AG09319 (cell line): ENCODE results near the gene TOP2B.

Experiments
- DNase-seq: peaks from one replicate; pipeline ENCODE4 v3.0.0-alpha.2; 2010; ENCODE audit warnings: low read depth; ENCODE audit errors: extremely low read depth
- TF ChIP-seq, protein P1 (sequence below): IDR thresholded peaks from 2 replicates; pipeline ENCODE4 v1.5.1; 2011; ENCODE audit warnings: low read depth, mild to moderate bottlenecking, inconsistent platforms, low read length, moderate library complexity

The TOP2B gene

DNA sequence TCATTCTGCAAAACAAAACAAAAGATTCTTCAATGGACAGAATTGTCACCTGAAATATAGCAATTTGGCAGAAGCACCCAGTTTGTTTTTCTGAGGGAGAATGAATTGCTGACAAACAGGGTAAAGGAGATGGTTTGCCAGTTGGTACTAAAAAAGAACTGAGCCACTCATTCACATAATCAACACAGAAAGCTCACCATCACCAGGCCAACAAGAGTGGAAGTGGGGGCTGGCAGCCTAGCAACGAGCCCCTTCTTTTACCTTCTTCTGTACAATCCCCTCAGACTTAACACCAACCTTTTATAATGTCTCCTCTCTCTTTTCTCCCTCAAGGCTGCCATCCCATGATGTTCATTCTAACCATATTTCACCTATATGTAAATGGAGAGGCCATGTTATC is 5.9 kb downstream of the TOP2B start:
- TF ChIP-seq, protein P1, sequence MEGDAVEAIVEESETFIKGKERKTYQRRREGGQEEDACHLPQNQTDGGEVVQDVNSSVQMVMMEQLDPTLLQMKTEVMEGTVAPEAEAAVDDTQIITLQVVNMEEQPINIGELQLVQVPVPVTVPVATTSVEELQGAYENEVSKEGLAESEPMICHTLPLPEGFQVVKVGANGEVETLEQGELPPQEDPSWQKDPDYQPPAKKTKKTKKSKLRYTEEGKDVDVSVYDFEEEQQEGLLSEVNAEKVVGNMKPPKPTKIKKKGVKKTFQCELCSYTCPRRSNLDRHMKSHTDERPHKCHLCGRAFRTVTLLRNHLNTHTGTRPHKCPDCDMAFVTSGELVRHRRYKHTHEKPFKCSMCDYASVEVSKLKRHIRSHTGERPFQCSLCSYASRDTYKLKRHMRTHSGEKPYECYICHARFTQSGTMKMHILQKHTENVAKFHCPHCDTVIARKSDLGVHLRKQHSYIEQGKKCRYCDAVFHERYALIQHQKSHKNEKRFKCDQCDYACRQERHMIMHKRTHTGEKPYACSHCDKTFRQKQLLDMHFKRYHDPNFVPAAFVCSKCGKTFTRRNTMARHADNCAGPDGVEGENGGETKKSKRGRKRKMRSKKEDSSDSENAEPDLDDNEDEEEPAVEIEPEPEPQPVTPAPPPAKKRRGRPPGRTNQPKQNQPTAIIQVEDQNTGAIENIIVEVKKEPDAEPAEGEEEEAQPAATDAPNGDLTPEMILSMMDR = no peak
- DNase-seq = no peak

DNA sequence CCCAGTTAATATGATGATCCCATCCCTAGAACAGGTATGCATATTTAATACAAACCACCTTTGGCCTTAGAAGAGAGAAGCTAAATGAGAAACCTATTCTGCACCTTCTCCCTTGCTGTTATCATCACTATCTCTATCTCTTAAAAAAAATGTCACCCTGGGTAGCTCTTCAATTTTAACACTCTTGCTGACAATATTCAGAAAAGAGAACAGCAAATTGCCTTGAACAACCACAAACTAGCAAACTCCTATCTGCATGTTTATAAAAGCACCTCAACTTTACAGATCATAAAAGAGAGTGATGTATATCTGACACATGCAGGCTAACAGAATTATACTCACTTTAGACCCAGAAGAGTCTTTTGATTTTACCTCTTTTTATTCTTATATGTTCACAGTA is 7.4 kb downstream of the TOP2B start:
- TF ChIP-seq, protein P1 = no peak
- no peak for DNase-seq

DNA sequence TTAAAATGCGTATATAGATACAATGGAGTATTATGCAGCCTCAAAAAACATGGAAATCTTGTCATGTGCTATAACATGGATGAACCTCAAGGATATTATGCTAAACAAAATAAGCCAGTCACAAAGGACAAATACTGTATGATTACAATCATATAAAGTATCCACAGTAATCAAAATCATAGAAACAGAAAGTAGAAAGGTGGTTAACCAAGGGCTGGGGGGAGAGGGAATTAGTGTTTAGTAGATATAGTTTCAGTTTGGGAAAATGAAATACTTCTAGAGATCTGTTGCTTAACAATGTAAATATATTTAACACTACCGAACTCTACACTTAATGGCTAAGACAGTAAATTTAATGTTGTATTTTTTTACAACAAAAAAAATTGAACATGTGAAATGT is 9.0 kb downstream of the TOP2B start:
- TF ChIP-seq, protein P1 = no peak
- no peak for DNase-seq

DNA sequence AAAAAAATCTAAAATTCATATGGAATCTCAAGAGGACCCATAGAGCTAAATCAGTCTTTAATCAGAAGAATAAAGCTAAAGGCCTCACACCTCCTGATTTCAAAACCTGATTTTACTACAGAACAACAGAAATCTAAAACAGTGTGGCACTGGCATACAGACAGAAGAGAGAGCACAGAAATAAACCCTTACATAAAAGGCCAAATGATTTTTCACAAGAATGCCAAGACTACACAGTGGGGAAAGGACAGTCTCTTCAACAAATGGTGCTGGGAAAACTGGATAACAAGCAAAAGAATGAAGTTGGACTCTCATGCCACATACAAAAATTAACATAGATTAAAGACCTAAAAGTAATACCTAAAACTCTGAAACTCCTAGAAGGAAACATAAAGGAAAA is 10.1 kb downstream of the TOP2B start:
- DNase-seq = no peak
- TF ChIP-seq, protein P1 = no peak

DNA sequence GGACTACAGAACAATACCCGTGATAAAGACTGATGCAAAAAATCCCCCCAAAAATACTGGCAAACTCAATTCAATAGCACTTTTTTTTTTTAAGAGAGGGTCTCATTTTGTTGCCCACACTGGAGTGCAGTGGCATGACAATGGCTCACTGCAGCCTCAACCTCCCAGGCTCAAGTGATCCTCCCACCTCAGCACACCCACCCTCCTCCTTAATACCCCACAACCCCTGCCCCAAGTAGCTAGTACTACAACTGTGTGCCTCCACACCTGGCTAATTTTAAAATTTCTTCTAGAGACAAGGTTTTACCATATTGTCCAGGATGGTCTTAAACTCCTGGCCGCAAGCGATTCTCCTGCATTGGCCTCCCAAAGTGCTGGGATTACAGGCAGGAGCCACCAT is 11.4 kb downstream of the TOP2B start:
- TF ChIP-seq, protein P1 = no peak

DNA sequence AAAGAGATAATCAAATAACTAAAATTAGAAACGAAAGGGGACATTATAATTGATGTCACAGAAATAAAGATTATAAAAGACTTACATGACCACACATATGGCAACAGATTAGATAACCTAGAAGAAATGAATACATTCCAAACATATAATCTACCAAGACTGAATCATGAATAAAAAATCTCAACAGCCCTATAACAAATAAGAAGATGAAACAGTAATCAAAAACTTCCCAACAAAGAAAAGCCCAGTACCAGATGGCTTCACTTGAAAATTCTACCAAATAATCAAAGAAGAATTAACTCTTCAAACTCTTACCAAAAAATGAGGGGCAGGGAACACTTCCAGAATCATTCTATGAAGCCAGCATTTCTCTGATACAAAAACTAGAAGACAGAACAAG is 11.8 kb downstream of the TOP2B start:
- TF ChIP-seq, protein P1 = no peak
- DNase-seq = no peak

More for the DNA sequence above, 11.4 kb downstream of the TOP2B start:
- DNase-seq = no peak

DNA sequence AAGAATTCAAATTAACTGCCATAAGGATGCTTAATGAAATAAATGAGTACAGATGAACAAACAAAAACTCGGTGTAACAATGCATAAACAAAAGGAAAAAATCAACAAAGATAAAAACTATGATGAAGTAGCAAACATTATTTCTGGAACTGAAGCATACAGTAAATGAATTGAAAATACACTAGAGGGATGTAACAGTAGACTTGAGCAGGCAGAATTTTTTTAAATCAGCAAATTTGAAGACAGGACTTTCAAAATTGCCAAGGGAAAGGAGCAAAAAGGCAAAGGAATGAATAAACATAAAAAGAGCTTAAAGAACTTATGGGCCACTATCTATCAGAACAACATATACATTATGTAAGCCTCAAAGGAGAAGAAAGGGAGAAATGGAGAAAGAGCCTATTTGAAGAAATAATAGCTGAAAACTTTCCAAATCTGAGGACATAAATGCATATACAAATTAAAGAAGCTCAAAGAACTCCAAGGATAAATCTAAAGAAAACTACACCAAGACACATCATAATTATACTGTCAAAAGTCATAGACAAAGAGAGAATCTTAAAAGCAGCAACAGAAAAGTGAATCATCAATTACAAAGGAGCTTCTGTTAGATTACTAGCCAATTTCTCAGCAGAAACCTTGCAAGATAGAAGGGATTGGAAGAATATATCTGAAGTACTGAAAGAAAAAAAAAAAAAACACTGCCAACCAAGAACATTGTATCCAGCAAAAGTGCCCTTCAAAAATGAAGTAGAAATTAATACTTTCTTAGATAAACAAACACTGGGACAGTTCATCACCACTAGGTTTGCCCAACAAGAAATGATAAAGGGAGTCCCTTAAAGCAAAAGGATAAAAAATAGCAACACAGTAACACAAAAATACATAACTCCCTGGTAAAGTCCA is 15.5 kb downstream of the TOP2B start:
- TF ChIP-seq, protein P1 = no peak
- DNase-seq = no peak
